ENCODE results near the gene LARGE2.

Gene LARGE2

GRCh38 chr11:45886816-45887520, 35.5 kb upstream of the LARGE2 start:
- Mint-ChIP-seq H3K4me1 (peaks cover 4% of the 10 kb centered on the region), H3K27ac (no peak overlapping the region), H3K4me3 (peak overlapping the region; percentile 21 to 61 (median 55)), H3K9me3 (no peaks in the 10 kb centered on the region), H3K27me3 (ENCODE audit: low read depth) (peaks cover 38% of the 10 kb centered on the region), H3K36me3 (ENCODE audit: low read depth) (peaks cover 5% of the 10 kb centered on the region)
- no peak for TF ChIP-seq CTCF (IDR thresholded peaks at IDR 0.05; ENCODE audit: unreplicated experiment in 3 of 3)

GRCh38 chr11:45887587-45887986, 34.9 kb upstream of the LARGE2 start:
- H3K27me3 Mint-ChIP-seq (ENCODE audit: low read depth): peaks cover 43% of the 10 kb centered on the region

GRCh38 chr11:45889555-45889954, 32.9 kb upstream of the LARGE2 start:
- Mint-ChIP-seq H3K4me3 (no peak overlapping the region), H3K36me3 (ENCODE audit: low read depth) (no peaks in the 10 kb centered on the region)

More at GRCh38 chr11:45887587-45887986, 34.9 kb upstream of the LARGE2 start:
- TF ChIP-seq CTCF (IDR thresholded peaks at IDR 0.05; ENCODE audit: unreplicated experiment in 3 of 3): no peak
- peaks cover 4% of the 10 kb centered on the region for H3K4me1 Mint-ChIP-seq
- no peak overlapping the region for H3K27ac Mint-ChIP-seq
- H3K4me3 Mint-ChIP-seq: peak overlapping the region in 2 of 3 experiments; percentile 26 to 32
- H3K36me3 Mint-ChIP-seq (ENCODE audit: low read depth): no peaks in the 10 kb centered on the region
- H3K9me3 Mint-ChIP-seq: no peaks in the 10 kb centered on the region

GRCh38 chr11:45889966-45890365, 32.5 kb upstream of the LARGE2 start:
- Mint-ChIP-seq H3K27ac (no peak overlapping the region), H3K4me1 (peaks cover 13% of the 10 kb centered on the region), H3K9me3 (no peaks in the 10 kb centered on the region), H3K36me3 (ENCODE audit: low read depth) (no peaks in the 10 kb centered on the region), H3K4me3 (no peak overlapping the region), H3K27me3 (ENCODE audit: low read depth) (peaks cover 32% of the 10 kb centered on the region)
- no peak for TF ChIP-seq CTCF (IDR thresholded peaks at IDR 0.05; ENCODE audit: unreplicated experiment in 3 of 3)

More at GRCh38 chr11:45889555-45889954, 32.9 kb upstream of the LARGE2 start:
- Mint-ChIP-seq H3K27ac (no peak overlapping the region), H3K27me3 (ENCODE audit: low read depth) (peaks cover 36% of the 10 kb centered on the region), H3K9me3 (no peaks in the 10 kb centered on the region), H3K4me1 (peaks cover 9% of the 10 kb centered on the region)
- no peak for TF ChIP-seq CTCF (IDR thresholded peaks at IDR 0.05; ENCODE audit: unreplicated experiment in 3 of 3)

- no peak overlapping the region for H3K27ac Mint-ChIP-seq
- no peak for TF ChIP-seq CTCF (IDR thresholded peaks at IDR 0.05; ENCODE audit: unreplicated experiment in 3 of 3)
- no peaks in the 10 kb centered on the region for H3K9me3 Mint-ChIP-seq
- no peak overlapping the region for H3K4me3 Mint-ChIP-seq
- H3K36me3 Mint-ChIP-seq (ENCODE audit: low read depth): no peaks in the 10 kb centered on the region
- H3K27me3 Mint-ChIP-seq (ENCODE audit: low read depth): peaks cover 28% of the 10 kb centered on the region
- H3K4me1 Mint-ChIP-seq: peaks cover 14% of the 10 kb centered on the region
Observed at GRCh38 chr11:45890886-45891550, 31.4 kb upstream of the LARGE2 start.
